ENCODE results near the gene CLOCK. TPM values are rescaled to one million over a fixed set of nuclear protein-coding genes. Genes with fewer than 3 reads are reported as not detected.

The CLOCK gene
- total and polyA plus RNA-seq, 2 of the 8 experiments (the other 6 are each of a cell fraction or from before 2014, with no cell fraction given) = 7.7 to 24.2 TPM

- no peak for FAIRE-seq
- TF ChIP-seq GTF2F1 (IDR thresholded peaks at IDR 0.05; ENCODE audit: borderline replicate concordance, low read depth, low read length) = no peak
Measured at GRCh38 chr4:55447108-55447708, 99.5 kb downstream of the CLOCK start.

More at GRCh38 chr4:55447108-55447708, 99.5 kb downstream of the CLOCK start:
- Histone ChIP-seq H2AFZ (ENCODE audit: low read length) (no peak overlapping the region), H3K9ac (replicated peaks in 1 of 4; ENCODE audit: extremely low read depth in 1 of 4, low read depth in 3 of 4, low read length in 3 of 4) (no peak overlapping the region), H4K91ac (replicated peaks; ENCODE audit: insufficient read length, low read length) (no peak overlapping the region), H2BK15ac (ENCODE audit: low read length) (no peak overlapping the region), H3K79me2 (ENCODE audit: control insufficient read depth in 1 of 2, insufficient read depth in 2 of 2, low read length in 2 of 2) (no peaks in the 10 kb centered on the region), H3K27me3 (replicated peaks in 1 of 4; ENCODE audit: control insufficient read depth in 3 of 4, extremely low read depth in 1 of 4, insufficient read depth in 3 of 4, low read length in 3 of 4) (no peaks in the 10 kb centered on the region), H2BK12ac (ENCODE audit: low read depth, low read length) (no peak overlapping the region), H3K23ac (ENCODE audit: insufficient read length) (no peak overlapping the region), H3K79me1 (ENCODE audit: low read depth, low read length) (no peaks in the 10 kb centered on the region), H4K20me1 (replicated peaks in 1 of 2; ENCODE audit: control insufficient read depth in 1 of 2, insufficient read depth in 2 of 2, low read length in 2 of 2) (no peaks in the 10 kb centered on the region), H3K4me3 (ENCODE audit: extremely low read depth in 1 of 4, insufficient read depth in 2 of 4, low read depth in 3 of 4, low read length in 4 of 4) (no peak overlapping the region), H2BK5ac (ENCODE audit: low read depth, low read length) (no peak overlapping the region), H2AK5ac (ENCODE audit: low read depth, low read length) (no peak overlapping the region), H3K36me3 (ENCODE audit: control insufficient read depth in 2 of 4, insufficient read depth in 4 of 4, low read length in 3 of 4) (peaks cover 10 to 53% (median 29%) of the 10 kb centered on the region in 4 experiments; a peak in 7 of 8 replicates), H4K5ac (ENCODE audit: insufficient read length, low read depth, low read length) (no peak overlapping the region), H2BK120ac (replicated peaks; ENCODE audit: low read depth, low read length) (no peak overlapping the region), H3K4me1 (replicated peaks in 1 of 4; ENCODE audit: control insufficient read depth in 3 of 4, insufficient read depth in 4 of 4, low read length in 3 of 4) (no peaks in the 10 kb centered on the region), H2BK20ac (ENCODE audit: low read length) (no peak overlapping the region), H3K23me2 (ENCODE audit: low read depth, low read length) (no peaks in the 10 kb centered on the region), H3K56ac (replicated peaks; ENCODE audit: insufficient read length, low read depth, low read length) (no peak overlapping the region), H3K18ac (ENCODE audit: extremely low read depth, low read length) (no peak overlapping the region), H3K27ac (ENCODE audit: low read depth, low read length) (no peak overlapping the region), H3K4ac (replicated peaks; ENCODE audit: insufficient read length, low read depth, low read length) (no peak overlapping the region), H4K8ac (ENCODE audit: extremely low read depth, insufficient read depth, low read length) (no peak overlapping the region), H3K9me3 (ENCODE audit: insufficient read depth in 2 of 2, low read depth in 1 of 2, low read length in 1 of 2) (no peaks in the 10 kb centered on the region), H3K4me2 (ENCODE audit: insufficient read depth in 1 of 2, low read depth in 2 of 2, low read length in 2 of 2) (no peak overlapping the region), H3K14ac (ENCODE audit: insufficient read length) (no peak overlapping the region)
- WGBS, 2 experiments (ENCODE audit: extremely low coverage in 1 of 2, insufficient coverage in 1 of 2, insufficient read length in 1 of 2, insufficient replicate concordance in 2 of 2, low coverage in 1 of 2, low lambda C conversion rate in 2 of 2, missing lambda C conversion rate in 1 of 2) = 96% methylated on average over 9 of the region's 9 CpGs; no CpG with 5 or more reads in 1 of the 2 experiments
- CTCF ChIA-PET (ENCODE audit: partially characterized antibody) = interaction anchor here (0.8 to 1.5 kb wide), 2 partner anchors 8 to 20 kb away, joined by 3 to 4 read pairs; no protein-coding TSS in a partner anchor
- POLR2A ChIA-PET (ENCODE audit: partially characterized antibody) = no interaction called here
- no peak for DNase-seq (ENCODE audit: low read depth in 1 of 2, low spot score in 2 of 2)

All from H1 (cell line).